CD4-positive, alpha-beta T cell (primary cell): Measurements from ENCODE around the gene ANKRD44. TPM values are rescaled to one million over a fixed set of nuclear protein-coding genes. Genes with fewer than 3 reads are reported as not detected.

Source experiments
- ATAC-seq: fragments of 200-7000 bp; cut with Tn5 transposase; one replicate; pipeline ENCODE4 v1.10.0; 2022; ENCODE audit warnings: mild to moderate bottlenecking; ENCODE audit not compliant: poor library complexity
- CTCF ChIA-PET: fragments of 350-600 bp; sonication (Branson Sonifier 250); formaldehyde crosslinking; loops from one replicate; lab custom pipeline; 2021; ENCODE audit warnings: antibody characterized with exemption, inconsistent platforms; lab: Charles Lee
- POLR2A ChIA-PET: fragments of 350-600 bp; sonication (Branson Sonifier 250); formaldehyde crosslinking; loops from one replicate; lab custom pipeline; 2021; ENCODE audit warnings: antibody characterized with exemption, inconsistent platforms; lab: Charles Lee
- DNase-seq, 14 experiments: peaks; one replicate each; pipeline ENCODE4 v3.0.0-alpha.2; 2013 to 2020; ENCODE audit warnings: mixed read lengths in 2 of 14
- H3K27ac ChIP-seq, 2 donors: one replicate each; pipeline versions ENCODE4 v1.5.1 to v1.7.0; 2013; ENCODE audit warnings: low read length in 2 of 2, low read depth in 1 of 2, mild to moderate bottlenecking in 1 of 2
- H3K27me3 ChIP-seq, 2 experiments: 1 replicate in 1 of 2; 2 replicates in 1 of 2; pipeline versions ENCODE4 v1.6.1 to v1.7.0; 2013; ENCODE audit warnings: low read length in 2 of 2, control low read depth in 1 of 2, mild to moderate bottlenecking in 1 of 2, moderate library complexity in 1 of 2; ENCODE audit not compliant: insufficient read depth in 2 of 2, control insufficient read depth in 1 of 2
- H3K36me3 ChIP-seq: one replicate; pipeline ENCODE4 v1.6.1; 2013; ENCODE audit warnings: low read length, control low read depth; ENCODE audit not compliant: insufficient read depth
- H3K4me1 ChIP-seq: one replicate; pipeline ENCODE4 v1.6.1; 2013; ENCODE audit warnings: low read length, control low read depth; ENCODE audit not compliant: insufficient read depth
- H3K4me3 ChIP-seq: one replicate; pipeline ENCODE4 v1.5.1; 2013; ENCODE audit warnings: mild to moderate bottlenecking, low read length, moderate library complexity
- H3K9me3 ChIP-seq, 2 experiments: 1 replicate in 1 of 2; 2 replicates in 1 of 2; pipeline versions ENCODE4 v1.6.1 to v1.7.0; 2013; ENCODE audit warnings: low read length in 2 of 2, mild to moderate bottlenecking in 2 of 2, control low read depth in 1 of 2, moderate library complexity in 1 of 2; ENCODE audit not compliant: control insufficient read depth in 1 of 2, insufficient read depth in 1 of 2
- H3K27ac Mint-ChIP-seq: one replicate; pipeline ENCODE4 v1.8.0; 2020; ENCODE audit warnings: mixed read lengths
- H3K27me3 Mint-ChIP-seq: one replicate; pipeline ENCODE4 v1.8.0; 2021; ENCODE audit warnings: mixed read lengths
- H3K36me3 Mint-ChIP-seq: one replicate; pipeline ENCODE4 v1.8.0; 2021; ENCODE audit warnings: low read depth, mixed read lengths
- H3K4me1 Mint-ChIP-seq: one replicate; pipeline ENCODE4 v1.8.0; 2021; ENCODE audit warnings: low read depth, mixed read lengths
- H3K4me3 Mint-ChIP-seq: one replicate; pipeline ENCODE4 v1.8.0; 2020; ENCODE audit warnings: mild to moderate bottlenecking, mixed read lengths
- H3K9me3 Mint-ChIP-seq: one replicate; pipeline ENCODE4 v1.8.0; 2020; ENCODE audit warnings: mixed read lengths
- CTCF ChIP-seq: fragments of 200-600 bp; IDR thresholded peaks from one replicate; pipeline ENCODE4 v1.8.0; 2022; ENCODE audit warnings: antibody characterized with exemption, mild to moderate bottlenecking
- intact Hi-C, 2 experiments: fragments of 100-400 bp; cut with DNase I in 1 of 2; cut with micrococcal nuclease in 1 of 2; formaldehyde crosslinking; loops; one replicate each; pipeline versions ENCODE4 v1.15.1 to v1.9.0; 2023 to 2025; cut with DNase I, micrococcal nuclease
- total RNA-seq, 174 experiments: library from RNA in 2 of 174; stranded (reverse) in 2 of 174; gene quantifications; one replicate each; pipeline ENCODE4 v1.2.3 and lab custom pipeline; 2021 to 2026

ANKRD44 gene
- total RNA-seq, 2 experiments from 2014 or later, result 170 to 186 TPM

DNA sequence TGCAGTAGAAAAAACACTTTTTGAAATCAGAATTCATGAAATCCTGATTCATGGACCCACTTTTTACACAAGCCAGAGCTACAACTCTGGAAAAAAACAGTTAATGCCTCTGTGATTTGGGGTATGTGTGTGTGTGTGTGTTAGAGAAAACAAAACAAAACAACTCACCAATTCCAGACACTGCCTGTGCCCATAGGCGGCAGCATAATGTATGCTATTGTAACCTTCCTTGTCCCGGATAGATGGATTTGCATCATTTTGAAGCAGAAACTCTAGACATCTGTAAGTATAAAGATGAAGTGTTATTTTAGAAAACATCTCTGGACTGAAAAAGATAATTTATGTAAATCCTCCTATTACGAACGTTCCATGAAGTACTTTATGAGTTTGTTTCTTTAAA is 232.0 kb downstream of the ANKRD44 start:
- Mint-ChIP-seq H3K9me3 (no peaks in the 10 kb centered on the region), H3K27me3 (no peaks in the 10 kb centered on the region), H3K4me1 (peaks cover 32% of the 10 kb centered on the region), H3K36me3 (peaks cover 100% of the 10 kb centered on the region), H3K27ac (peak overlapping the region; percentile 62), H3K4me3 (no peak overlapping the region)
- H3K27me3 ChIP-seq, result no peaks in the 10 kb centered on the region
- H3K27ac ChIP-seq, result no peak overlapping the region
- no peaks in the 10 kb centered on the region for H3K9me3 ChIP-seq
- ChIA-PET CTCF (no interaction called here), POLR2A (interaction anchor here (1.0 kb wide), 1 partner anchor 17 kb away, joined by 3 read pairs; no protein-coding TSS in a partner anchor)
- intact Hi-C loops, result no loop called here
- peaks cover 7% of the 10 kb centered on the region for H3K4me1 ChIP-seq
- DNase-seq (no peak), ATAC-seq (no peak)
- no peak for TF ChIP-seq CTCF
- peaks cover 97% of the 10 kb centered on the region for H3K36me3 ChIP-seq
- no peak overlapping the region for H3K4me3 ChIP-seq

GRCh38 chr2:197077336-197077735 is 233.2 kb downstream of the ANKRD44 start:
- no peaks in the 10 kb centered on the region for H3K27me3 Mint-ChIP-seq

GRCh38 chr2:197076652-197077051 is 233.9 kb downstream of the ANKRD44 start:
- H3K27ac ChIP-seq, result no peak overlapping the region

More at GRCh38 chr2:197077336-197077735, 233.2 kb downstream of the ANKRD44 start:
- Mint-ChIP-seq H3K36me3 (peaks cover 100% of the 10 kb centered on the region), H3K4me3 (no peak overlapping the region), H3K9me3 (no peaks in the 10 kb centered on the region), H3K4me1 (peaks cover 44% of the 10 kb centered on the region), H3K27ac (peak overlapping the region; percentile 2)
- Histone ChIP-seq H3K4me1 (peaks cover 13% of the 10 kb centered on the region), H3K27me3 (no peaks in the 10 kb centered on the region), H3K9me3 (no peaks in the 10 kb centered on the region), H3K27ac (no peak overlapping the region), H3K36me3 (peaks cover 96% of the 10 kb centered on the region), H3K4me3 (no peak overlapping the region)
- TF ChIP-seq CTCF, result no peak
- ATAC-seq (no peak), DNase-seq (no peak)
- CTCF ChIA-PET, result no interaction called here
- intact Hi-C loops, result no loop called here
- POLR2A ChIA-PET, result interaction anchor here (0.6 kb wide), 1 partner anchor 312 kb away, joined by 3 read pairs; no protein-coding TSS in a partner anchor

More at GRCh38 chr2:197076652-197077051, 233.9 kb downstream of the ANKRD44 start:
- no peak for TF ChIP-seq CTCF
- no peak for DNase-seq
- peaks cover 16% of the 10 kb centered on the region for H3K4me1 ChIP-seq
- H3K4me3 Mint-ChIP-seq, result no peak overlapping the region
- peaks cover 92% of the 10 kb centered on the region for H3K36me3 ChIP-seq
- no peak overlapping the region for H3K4me3 ChIP-seq
- POLR2A ChIA-PET, result no interaction called here
- ATAC-seq, result no peak
- H3K4me1 Mint-ChIP-seq, result peaks cover 51% of the 10 kb centered on the region
- no peaks in the 10 kb centered on the region for H3K9me3 Mint-ChIP-seq
- no peaks in the 10 kb centered on the region for H3K9me3 ChIP-seq
- no peaks in the 10 kb centered on the region for H3K27me3 Mint-ChIP-seq
- intact Hi-C loops, result no loop called here
- H3K36me3 Mint-ChIP-seq, result peaks cover 100% of the 10 kb centered on the region
- CTCF ChIA-PET, result interaction anchor here (1.4 kb wide), 1 partner anchor 8 kb away, joined by 3 read pairs; no protein-coding TSS in a partner anchor
- peak overlapping the region; percentile 2 for H3K27ac Mint-ChIP-seq
- no peaks in the 10 kb centered on the region for H3K27me3 ChIP-seq
